Posterior cingulate gyrus (tissue), 11 donors: ENCODE measurements around the gene EIF4A3.

Source experiments
- DNase-seq, 10 donors: peaks; one replicate each; pipeline versions ENCODE4 v3.0.0 to v3.0.0-alpha.2; 2020 to 2021; ENCODE audit warnings: mixed read lengths in 3 of 10
- intact Hi-C: fragments of 100-400 bp; cut with DNase I; formaldehyde crosslinking; loops from one replicate; pipeline ENCODE4 v1.15.1; 2023

Gene EIF4A3

GRCh38 chr17:80142929-80143328 is 4.0 kb downstream of the EIF4A3 start:
- intact Hi-C loops: no loop called here
- no peak for DNase-seq

- DNase-seq: no peak
- intact Hi-C loops: no loop called here
Measured at GRCh38 chr17:80141463-80142165, 5.3 kb downstream of the EIF4A3 start.

DNA sequence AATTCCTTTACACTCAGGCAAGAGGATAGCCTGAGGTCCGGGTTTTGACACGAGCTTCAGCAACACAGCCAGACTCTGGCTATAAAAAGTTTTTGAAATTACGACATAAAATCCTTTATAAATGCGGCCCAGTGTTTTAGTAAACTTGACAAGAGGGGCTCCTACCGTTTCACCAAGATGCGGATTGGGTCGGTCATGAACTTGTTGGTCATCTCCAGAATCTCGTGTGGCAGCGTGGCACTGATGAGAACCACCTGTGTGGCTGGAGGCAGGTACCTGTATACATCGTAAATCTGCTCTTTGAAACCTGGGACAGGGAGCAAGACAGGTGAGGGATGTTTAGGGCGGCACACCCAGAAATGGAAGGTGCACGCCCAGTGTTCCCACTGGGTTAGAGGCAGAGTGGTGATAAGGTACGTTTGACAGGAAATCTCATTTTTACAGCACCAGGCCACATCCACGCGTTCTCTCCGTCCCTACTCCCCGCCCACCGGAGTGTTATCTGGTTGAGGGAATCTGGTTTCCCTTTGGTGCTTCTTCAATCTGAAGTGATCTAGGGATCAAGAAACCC is 8.0 kb downstream of the EIF4A3 start:
- no peak for DNase-seq
- intact Hi-C loops: no loop called here

- intact Hi-C loops: no loop called here
- DNase-seq: no peak
Measured at GRCh38 chr17:80137131-80137530, 9.8 kb downstream of the EIF4A3 start.

- intact Hi-C loops: no loop called here
- DNase-seq: peak in 1 of 10 donors; percentile 32
Measured at GRCh38 chr17:80133626-80133970, 13.3 kb downstream of the EIF4A3 start.

DNA sequence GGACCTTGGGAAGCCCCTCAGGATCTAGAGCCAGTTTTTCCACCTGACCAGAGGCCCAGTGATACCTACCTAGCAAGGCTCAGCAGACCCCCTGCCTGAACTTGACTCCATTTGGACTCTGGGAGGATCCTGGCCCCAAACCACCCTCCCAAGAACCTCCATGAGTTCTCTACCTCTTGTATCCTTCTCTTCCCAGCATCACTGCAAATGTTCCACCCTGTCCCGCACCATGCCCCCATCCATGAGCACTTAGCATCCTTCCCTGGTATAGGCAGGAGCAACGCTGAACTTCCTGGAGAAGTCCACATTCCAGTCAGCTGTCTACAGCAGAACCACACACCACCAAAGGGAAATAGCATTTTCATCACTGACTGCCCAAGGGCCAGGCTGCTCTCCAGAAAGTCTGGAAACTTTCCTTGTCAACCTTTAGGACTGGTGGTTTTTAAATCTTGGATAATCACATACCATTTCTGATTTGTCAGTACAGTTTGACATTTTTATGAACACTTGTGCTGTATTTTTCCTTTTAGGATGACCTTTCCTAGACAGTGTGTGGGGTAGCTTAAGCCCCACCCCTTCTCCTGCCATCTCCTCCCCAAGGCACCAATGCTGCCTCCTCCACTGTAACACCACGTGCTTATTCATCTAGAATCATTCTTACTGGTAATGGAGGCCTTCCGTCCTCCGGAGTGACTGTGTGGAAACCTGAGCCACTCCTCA is 13.9 kb downstream of the EIF4A3 start:
- intact Hi-C loops: no loop called here

DNA sequence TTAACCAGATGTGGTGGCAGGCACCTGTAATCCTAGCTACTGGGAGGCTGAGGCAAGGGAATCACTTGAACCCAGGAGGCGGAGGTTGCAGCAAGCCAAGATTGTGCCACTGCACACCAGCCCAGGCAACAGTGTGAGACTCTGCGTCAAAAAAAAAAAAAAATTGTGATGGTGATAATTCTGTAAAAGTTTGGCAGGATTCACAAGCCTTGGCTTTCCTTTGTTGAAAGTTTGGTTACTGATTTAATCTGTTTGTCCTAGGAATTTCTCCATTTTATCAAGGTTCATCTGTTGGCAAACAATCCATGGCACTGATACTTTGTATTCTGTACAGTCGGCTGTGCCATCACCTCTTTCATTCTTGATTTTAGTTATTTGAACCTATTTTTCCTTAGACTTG is 15.9 kb downstream of the EIF4A3 start:
- DNase-seq: no peak
- intact Hi-C loops: no loop called here

More for the DNA sequence above, 13.9 kb downstream of the EIF4A3 start:
- no peak for DNase-seq

GRCh38 chr17:80129006-80129565 is 17.8 kb downstream of the EIF4A3 start:
- intact Hi-C loops: no loop called here
- no peak for DNase-seq

DNA sequence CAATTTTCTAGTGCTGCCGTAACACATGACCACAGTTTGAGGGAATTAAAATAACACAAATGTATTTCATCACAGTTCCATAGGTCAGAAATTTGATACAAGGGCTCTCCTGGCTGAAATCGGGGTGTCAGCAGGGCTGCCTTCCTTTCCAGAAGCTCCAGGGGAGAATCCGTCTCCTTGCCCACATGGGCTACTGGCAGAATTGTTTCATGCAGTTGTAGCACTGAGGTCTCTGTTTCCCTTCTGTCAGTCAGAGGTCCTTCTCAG is 20.5 kb downstream of the EIF4A3 start:
- no peak for DNase-seq
- intact Hi-C loops: no loop called here

DNA sequence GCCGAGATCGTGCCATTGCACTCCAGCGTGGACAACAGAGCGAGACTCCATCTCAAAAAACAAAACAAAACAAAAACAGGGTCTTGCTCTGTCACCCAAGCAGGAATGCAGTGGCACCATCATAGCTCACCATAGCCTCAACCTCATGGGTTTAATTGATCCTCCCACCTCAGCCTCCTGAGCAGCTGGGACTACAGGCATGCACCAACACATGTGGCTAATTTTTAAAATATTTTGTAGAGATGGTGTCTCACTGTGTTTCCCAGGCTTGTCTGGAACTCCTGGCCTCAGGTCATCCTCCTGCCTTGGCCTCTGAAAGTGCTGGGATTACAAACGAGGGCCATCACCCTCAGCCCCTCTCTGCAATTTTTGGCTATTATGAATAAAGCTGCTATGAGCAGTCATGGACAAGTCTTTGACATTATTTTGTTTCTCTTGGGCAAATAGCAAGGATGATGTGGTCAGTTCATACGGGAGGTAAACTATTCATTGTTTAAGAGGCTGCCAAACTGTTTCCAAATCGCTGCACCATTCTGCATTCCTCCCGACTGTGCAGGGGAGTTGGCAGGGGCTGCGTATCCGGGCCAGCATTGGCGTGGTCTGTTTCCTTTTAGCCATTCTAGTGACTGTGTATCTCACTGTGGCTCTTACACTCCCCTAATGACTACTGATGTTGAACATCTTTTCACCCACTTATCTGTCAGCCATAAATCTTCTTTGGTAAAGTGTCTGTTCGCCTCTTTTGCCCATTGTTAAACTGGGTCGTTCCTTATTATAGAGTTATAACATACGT is 21.1 kb downstream of the EIF4A3 start:
- intact Hi-C loops: no loop called here
- DNase-seq: peak in 1 of 10 donors; percentile 6

DNA sequence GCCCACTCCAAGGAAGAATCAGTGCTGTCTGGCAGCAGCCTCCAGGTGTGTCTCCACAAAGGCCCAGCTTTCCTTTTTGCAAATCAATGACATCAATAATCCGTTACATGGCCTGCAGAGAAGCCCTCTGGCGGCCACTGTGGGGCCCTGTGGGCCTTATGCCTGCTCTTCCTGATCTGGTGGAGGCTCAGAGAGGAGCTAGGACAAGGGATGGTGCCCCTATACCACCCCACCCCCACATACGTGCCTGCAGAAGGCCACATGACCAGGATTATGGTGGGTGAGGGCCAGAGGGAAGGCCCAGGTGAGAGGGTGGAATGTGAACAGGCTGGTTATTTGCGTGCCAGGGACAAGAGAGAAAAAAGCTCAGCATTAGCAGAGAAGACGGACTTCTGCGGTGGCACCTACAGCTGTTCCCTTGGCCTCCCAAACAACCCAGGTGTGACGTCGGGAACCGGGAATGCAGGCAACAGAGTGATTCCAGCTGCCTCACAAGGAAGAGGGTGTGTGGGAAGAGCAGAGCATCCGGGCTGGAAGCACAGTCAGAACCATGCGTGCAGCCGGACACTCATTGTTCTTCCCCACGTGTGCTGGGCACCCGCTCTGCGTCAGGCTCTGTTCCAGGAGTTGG is 22.5 kb downstream of the EIF4A3 start:
- intact Hi-C loops: no loop called here

DNA sequence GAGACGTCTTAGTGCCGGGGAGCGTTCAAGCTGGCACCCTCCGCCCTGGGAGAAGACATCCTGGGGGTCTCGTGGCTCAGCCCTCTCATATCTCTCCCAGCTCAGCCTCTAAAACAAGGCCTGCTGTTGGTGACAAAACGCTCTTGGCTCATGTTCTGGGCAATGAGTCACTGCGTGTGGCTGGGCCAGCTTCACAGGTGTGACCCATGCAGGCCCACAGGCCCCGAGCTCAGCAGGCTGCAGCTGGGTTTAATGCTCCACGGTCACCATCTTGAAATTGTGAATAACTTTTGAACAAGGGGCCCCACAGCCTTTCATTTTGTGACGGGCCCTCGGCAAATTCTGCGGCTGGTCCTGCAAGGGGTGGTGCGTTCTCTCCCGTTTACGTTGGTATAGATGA is 23.1 kb downstream of the EIF4A3 start:
- DNase-seq: peak in 2 of 10 donors; percentile 49 to 78
- intact Hi-C loops: no loop called here

More for the DNA sequence above, 22.5 kb downstream of the EIF4A3 start:
- DNase-seq: peak in 2 of 10 donors; percentile 36 to 69

GRCh38 chr17:80122926-80123505 is 23.9 kb downstream of the EIF4A3 start:
- DNase-seq: peak in 1 of 10 donors; percentile 67

DNA sequence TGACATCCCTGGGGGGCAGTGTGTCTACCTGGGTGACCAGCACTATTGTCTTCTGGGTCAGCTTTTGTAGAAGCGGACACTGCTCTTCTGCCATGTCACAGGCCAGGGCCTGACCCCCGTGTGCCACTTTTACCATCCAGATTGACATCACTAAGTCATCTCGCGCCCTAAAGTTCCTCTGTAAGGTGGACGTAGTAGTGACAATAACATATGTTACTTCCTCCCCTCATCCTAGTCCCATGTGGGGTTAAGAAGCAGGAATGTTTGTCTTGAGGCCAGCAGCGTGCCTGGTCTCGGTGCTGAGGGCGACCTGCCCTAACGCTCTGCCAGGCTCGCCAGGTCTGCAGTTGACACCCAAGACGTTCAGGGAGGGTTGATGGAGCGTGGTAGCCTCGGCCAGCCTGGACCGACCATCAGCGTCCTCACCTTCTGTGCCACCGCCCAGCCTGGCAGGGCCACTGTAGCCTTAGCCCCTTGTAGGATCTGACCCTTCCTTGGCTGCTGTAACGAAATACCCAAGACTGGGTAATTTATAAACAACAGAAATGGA is 24.8 kb downstream of the EIF4A3 start:
- intact Hi-C loops: no loop called here
- peak in 1 of 10 donors; percentile 82 for DNase-seq

More at GRCh38 chr17:80122926-80123505, 23.9 kb downstream of the EIF4A3 start:
- intact Hi-C loops: no loop called here

GRCh38 chr17:80119839-80120238 is 27.1 kb downstream of the EIF4A3 start:
- DNase-seq: peak in 1 of 10 donors; percentile 58
- intact Hi-C loops: no loop called here

GRCh38 chr17:80119271-80119791 is 27.6 kb downstream of the EIF4A3 start:
- DNase-seq: peak in 2 of 10 donors; percentile 59 to 67
- intact Hi-C loops: no loop called here

DNA sequence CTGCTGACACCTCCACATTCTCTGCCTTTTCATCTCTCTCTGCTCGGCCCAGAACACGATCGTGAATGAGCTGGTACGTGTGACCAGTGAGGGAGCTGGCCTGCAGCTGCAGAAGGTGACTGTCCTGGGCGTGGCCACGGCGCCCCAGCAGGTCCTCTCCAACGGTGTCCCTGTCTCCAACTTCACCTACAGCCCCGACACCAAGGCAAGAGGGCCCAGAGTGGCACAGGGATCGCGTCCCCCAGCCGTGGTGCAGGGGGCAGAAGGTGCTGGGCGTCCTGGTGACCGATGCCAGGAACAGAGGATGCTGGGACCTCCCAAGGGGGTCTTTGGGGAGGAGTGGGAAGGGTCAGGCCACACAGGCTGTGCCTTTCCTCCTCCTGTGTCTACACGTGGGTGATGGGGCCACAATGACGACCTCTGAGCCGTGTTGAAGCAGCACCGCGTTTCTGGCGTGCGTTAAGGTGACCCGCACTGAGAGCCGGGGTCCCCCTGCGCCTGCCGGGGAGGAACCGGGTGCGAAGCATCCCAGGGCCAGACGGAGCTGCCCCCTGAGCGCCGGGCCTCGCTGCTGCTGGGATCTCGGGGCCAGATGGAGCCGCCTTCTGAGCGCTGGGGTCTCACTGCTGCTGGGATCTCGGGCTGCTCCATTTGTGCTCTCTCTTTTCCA is 28.2 kb downstream of the EIF4A3 start:
- peak in 2 of 10 donors; percentile 63 to 66 for DNase-seq
- intact Hi-C loops: no loop called here

- DNase-seq: peak in 2 of 10 donors; percentile 64 to 70
- intact Hi-C loops: no loop called here
Measured at GRCh38 chr17:80117491-80118401, 29.2 kb downstream of the EIF4A3 start.
